Skin of body (tissue), 2 donors: Measurements from ENCODE around the gene WNT11. TPM values are rescaled to one million over a fixed set of nuclear protein-coding genes. Genes with fewer than 3 reads are reported as not detected.

ENCODE experiments used
- DNase-seq: peaks from one replicate; lab custom pipeline; 2025; lab: John Stamatoyannopoulos, UW
- total RNA-seq: library from RNA; depleted of rRNA; stranded (reverse); fragments of >200 nt; gene quantifications from one replicate; pipeline ENCODE4 v1.2.3, GENCODE V29; 2014

WNT11 gene
- 33.0 TPM for total RNA-seq

DNA sequence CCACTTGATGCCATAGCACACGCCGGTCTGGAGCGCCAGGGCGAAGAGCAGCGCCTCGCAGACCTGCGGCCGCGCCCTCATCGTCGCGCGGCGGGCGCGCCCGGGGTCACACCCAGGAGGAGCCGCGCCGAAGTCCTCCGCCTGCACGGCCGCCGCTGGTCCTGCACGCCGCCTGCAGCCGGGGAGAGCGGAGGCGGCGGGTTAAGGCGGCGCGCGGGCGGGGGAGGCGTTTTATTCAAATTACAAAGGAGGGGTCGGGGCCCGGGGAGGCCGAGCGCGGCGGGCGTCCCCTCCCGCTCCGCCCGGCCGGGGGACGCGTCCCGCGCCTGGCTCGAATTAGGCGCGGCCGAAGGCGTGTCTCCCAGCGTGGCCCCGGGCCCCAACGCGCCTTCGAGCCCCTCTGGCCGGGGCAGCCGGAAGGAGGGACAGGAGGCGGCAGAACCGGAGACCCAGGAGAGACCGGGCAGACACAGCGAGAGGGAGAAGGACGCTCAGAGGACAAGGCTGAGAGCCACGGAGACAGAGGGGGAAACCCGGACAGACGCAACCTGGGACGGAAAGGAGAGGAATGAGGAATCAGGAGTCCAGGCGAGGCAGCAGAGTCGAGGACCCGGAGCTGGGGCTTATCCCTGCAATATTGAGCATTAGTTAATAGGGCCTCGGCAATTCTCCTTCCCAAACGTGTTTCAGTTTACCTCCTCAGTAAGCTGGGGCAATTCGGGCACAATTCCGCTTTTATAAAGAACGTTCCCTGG, at the start of gene WNT11:
TSS of gene WNT11 (minus strand) at position 176 of the 755 bp plus-strand sequence. CDS start at position 81, 95 bp downstream.
- DNase-seq, result no peak

DNA sequence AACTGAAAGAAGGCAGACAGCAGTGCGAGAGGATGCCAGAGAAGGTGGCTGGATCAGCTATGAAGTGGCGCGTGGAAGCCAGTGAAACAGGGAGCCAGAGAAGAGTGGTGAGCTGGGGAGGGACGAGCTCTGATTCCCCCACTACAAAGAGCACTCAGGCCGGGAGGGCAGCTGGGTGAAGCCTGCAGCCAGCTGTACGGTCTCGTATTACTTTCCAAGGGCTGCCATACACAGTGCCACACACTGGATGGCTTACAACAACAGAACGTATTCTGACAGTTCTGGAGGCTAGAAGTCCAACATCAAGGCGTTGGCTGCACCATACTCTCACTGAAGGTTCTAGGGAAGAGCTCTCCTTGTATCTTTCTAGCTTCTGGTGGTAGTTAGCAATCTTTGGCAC, 47.1 kb upstream of the WNT11 start:
- DNase-seq, result no peak

DNA sequence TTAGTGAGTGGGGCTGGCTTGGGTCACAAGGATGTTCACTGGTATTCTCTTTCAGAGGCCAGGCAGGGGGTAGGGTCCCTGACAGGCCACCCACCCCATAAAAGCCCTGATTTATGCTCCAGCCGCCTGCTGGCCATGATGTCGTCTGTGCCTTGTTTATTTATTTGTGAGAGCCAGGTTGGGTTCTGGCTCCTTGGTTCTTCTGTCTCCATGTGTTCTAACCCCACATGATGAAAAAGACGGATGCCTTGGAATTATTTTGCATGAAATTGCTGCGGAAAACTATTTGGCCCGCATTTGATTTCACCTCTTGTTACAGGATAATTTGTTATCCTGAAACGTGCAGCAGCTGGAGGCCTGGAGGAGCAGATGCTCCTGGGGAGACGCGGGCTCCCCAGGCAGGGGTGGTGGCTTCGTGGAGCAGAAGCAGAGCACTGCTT, 46.3 kb upstream of the WNT11 start:
- DNase-seq, result no peak

DNA sequence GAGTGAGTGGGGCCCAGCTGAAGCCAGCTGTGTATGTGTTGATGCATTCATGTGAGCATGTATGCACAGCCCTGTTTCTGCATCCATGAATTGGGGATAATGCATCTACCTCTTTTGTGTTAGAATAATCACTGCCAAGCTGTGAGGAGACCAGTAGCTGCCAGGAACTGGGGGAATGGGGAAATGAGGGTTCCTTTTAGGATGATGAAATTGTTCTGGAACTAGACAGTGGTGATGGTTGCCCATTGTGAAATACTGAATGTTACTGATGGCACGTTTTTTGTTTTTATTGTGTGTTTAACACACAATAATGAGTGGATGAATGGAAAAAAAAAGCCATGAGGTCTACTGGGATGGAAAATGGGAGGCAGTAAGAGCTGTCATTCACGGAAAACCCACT, 45.3 kb upstream of the WNT11 start:
- DNase-seq, result no peak

DNA sequence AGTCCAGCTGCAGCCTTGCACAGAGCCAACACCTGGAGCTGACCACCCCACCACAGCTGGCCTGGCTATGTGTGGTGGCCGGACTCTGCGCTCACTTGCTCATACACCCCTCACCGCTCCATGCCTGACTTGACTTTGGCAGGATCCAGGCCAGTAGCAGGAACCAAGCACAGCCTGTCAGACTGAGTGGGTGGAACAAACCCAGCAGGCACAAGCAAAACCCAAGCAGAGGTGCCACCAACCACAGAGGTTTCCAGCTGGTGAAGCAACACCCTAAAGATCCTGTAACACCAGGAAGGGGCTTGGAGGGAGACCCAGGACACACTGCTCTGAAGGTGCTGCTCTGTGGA, 44.9 kb upstream of the WNT11 start:
- DNase-seq, result no peak

DNA sequence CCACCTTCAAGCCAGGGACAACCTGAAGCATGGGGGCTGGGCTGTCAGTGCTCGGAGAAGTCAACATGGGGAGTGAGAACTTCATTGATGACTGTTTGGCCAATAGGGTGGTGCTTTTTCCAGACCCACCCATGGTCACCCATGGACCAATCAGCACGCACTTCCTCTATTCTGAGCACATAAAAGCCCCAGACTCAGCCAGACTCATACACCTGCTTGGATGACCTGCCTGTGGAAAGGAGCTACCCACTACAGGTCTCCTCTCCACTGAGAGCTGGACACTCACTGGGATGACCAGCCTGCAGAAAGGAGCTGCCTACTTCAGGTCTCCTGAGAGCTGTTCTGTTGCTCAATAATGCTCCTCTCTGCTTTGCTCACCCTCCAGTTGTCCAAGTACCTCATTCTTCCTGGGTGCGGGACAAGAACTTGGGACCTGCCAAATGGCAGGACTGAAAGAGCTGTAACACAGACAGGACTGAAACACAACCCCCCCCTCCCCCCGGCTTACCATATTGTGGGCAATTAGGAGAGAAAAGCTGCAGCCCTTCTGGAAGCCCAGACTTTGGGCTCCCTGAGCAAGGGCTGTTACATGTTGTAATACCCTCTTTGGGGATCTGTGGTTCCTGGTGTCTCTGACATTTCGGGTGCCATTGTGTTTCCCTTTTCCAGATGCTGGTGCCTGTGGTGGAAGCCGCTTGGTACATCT, 44.4 kb upstream of the WNT11 start:
- DNase-seq, result no peak

DNA sequence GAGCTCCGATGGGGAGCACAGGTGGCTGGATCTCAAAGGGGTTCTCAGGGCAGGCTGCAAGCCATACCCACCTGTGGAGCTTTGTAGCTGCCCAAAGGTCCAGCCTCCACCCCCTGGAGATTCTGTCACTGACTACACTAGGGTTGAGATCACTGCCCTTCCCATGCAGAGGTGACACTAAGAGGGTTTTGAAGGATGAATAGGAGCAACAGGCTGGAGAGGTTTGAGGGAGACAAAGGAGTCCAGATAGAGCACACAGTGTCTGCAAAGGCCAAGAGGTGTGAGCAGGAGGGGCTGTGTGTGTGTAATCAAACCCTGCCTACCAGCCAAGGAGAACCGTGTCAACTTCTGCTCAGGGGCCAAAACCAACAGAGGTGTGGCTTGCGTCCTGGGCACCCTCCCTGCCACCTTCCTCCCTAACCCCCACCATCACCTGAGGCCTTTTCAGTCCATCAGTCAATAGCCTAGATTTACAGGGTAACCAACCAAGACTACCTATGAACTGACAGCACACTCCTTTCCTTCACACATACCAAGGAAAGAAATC, 43.0 kb upstream of the WNT11 start:
- no peak for DNase-seq

DNA sequence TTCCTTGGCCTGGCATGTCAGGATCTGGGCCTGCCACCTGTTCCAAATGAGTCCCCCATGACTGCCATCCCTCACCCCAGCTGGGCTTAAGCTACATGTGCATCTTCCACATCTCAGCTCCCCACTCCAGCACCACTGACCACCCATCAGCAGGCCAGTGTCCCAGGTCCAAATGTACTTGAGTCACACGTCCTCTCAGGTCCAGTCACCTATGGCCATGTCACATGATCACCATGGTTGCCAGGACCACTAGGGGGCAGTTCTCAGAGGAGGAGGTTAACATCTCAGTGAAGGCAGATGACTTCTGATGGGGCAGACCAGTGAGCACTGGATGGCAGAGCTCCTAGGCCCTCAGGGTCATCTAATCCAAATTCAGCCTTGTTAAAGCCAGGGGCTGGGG, 41.9 kb upstream of the WNT11 start:
- no peak for DNase-seq

DNA sequence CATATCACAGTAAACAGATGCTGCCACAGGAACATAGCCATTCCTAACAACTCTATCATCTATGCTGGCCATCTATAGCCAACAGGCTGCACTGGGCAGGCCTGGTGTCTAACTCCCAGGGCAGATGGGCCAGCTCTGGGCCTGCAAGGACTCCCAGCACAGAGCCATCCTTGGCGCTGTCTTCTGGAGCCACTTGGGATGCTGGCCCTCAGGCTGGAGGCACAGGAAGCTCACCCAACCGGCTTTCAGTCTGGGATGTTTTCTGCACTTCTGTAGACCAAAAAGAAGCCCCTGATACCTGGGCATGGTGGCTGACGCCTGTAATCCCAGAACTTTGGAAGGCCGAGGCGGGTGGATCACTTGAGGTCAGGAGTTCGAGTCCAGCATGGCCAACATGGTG, 40.8 kb upstream of the WNT11 start:
- DNase-seq, result no peak

DNA sequence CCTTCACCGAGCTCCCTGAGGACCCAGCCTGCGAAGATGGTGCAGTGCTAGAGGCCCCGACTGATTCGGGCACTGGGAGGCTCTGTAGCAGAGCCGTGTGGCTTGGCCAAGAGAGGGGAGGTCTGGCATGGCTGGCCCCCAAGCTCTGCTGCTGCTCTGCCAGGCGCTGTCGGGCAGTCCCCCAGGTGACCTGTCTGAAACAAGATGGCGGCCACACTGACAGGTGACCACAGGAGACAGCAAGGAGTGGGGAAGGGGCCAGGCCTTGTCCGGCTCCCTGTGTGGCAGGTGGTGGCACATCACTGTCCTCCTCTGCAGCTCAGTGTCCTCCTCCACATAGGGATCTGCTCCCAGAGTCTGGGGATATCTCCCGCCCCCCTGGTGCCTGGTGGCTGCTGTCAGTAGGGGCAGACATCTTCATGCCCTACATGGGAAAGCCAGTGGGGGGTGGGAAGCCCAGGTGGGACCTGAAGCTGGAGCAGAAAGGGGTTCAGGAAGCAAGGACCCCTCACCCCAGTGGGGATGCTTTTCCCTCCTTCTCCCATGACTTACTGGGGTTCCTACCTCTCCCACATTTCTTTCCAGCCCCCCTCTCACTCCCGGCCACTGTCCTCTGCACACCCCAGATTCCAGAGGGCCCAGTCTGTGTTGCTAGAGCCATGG, 40.1 kb upstream of the WNT11 start:
- DNase-seq, result no peak

DNA sequence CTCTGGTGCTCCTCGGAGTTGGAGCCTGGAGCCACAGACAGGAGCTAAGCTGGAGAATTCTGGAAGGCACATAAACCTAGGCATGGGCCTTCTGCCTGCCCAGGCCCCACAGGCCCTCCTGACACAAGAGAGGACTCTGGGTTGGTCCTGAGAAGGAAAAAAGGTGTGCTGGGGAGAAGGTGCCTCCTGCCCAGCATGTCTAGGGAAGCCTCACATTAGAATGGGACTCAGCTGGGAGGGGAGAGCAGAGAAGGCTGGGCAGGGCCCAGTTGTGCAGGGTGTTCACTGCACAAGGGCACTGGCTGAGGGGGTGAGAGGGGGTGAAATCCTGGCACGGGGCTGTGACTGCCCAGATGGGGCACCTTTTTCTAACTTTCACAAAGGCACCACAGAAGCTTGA, 39.4 kb upstream of the WNT11 start:
- DNase-seq, result no peak

DNA sequence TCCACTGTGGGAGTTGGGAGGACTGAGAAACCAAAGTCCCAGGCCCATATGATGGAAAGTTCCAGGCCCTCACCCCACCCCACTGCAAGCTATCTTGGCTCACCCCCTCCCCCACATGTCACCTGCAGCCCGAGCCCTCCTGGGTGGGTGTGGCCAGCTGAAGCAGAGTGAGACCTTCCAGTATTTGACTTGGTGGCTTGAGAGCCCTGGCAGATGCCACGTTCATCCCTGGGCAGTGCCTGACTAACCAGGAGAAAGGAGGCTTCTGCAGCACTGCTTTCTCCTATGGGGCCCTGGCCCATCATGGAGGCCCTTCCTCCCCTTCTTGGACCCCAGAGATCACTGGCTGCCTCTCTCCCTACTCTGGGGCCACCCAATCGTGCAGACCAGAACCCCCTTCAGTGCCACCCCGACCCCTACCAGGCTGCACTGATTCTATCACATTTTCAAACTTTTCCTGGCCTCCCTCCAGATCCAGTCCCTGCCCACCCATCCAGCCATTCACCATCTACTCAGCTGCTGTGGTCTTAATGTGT, 38.1 kb upstream of the WNT11 start:
- no peak for DNase-seq

DNA sequence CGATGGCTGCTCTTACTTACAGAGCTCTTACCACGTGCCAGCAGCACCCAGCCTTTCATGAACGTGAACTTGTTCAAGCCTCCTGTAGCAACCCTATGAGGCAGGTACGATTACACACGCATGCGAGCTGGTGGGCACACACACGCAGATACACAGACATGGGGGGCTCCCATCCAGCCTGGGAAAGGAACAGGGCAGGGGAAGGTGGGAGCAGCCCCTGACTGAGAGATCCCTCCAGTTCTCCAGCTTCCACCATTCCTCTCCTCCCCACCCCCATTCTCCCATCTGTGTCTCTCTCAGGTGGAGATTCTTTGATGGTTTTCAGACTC, 37.6 kb upstream of the WNT11 start:
- DNase-seq, result no peak

DNA sequence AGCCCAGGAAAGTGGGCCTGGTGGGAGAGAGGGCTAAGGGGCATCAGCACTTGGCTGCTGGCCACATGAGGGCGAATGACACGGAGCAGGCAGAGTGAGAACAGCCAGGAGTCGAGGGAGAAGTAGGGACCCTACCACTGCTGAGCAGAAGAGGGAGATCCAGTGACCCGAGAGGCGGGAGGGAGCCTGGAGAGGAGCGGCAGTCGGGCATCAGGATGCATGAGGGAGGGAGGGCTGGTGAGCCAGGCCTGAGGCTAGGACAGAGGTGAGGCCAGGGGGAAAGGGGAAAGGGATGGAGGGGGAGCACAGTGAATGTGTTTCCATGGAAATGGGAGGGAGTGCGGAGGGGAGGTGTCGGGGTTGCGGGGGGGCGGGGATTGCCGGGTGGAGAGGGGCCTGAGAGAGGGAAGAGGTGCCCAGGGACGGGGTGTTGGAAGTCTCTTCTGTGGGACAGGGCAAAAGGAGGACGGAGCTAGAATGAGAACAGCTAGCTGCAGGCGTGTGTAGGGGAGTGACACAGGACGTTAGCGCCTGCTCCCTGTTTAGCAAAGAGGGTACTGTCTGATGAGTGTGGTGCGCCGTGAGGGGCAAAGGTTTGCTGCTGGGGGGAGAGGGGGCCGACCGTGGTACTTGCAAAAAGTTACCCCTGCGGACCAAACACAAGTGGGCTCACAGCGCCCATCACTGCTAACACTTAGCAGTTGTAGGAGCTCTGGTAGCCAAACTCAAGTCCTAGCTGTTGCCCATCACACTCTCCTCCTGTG, 37.1 kb upstream of the WNT11 start:
- no peak for DNase-seq

DNA sequence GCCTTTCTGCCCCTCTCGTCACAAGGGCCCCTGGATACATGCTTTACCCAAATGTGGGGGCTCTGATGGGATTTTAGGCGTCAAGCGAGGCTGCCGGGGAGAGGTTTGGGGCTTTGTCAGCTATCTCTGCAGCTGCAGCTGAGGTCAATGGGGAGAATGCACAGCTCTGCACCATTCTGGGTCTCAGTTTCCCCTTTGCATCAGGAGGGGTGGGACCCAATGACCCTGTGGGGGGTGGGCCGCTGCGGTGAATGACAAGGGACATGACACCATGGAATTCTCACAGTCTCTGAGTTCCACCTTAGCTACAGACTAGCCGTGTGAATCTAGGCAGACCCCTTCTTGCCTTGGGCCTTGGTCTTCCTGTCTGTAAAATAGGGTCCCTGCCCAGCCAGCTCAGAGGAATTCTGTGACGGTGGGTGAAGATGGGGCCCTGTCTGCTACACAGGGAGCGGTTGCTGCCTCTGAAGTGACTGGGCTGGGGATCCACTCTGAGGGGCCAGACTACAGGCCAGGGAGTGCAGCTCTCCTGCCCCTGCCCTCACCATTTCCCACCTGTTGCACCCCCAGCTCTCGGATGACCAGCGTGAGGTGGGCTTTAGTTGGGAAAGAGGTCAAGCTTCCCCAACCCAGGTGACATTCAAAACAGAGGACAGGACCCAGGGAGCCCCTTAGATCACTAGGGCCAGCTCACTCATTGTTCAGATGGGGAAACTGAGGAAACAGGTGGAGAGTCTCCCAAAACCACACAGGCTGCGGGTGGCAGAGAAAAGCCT, 35.9 kb upstream of the WNT11 start:
- no peak for DNase-seq

DNA sequence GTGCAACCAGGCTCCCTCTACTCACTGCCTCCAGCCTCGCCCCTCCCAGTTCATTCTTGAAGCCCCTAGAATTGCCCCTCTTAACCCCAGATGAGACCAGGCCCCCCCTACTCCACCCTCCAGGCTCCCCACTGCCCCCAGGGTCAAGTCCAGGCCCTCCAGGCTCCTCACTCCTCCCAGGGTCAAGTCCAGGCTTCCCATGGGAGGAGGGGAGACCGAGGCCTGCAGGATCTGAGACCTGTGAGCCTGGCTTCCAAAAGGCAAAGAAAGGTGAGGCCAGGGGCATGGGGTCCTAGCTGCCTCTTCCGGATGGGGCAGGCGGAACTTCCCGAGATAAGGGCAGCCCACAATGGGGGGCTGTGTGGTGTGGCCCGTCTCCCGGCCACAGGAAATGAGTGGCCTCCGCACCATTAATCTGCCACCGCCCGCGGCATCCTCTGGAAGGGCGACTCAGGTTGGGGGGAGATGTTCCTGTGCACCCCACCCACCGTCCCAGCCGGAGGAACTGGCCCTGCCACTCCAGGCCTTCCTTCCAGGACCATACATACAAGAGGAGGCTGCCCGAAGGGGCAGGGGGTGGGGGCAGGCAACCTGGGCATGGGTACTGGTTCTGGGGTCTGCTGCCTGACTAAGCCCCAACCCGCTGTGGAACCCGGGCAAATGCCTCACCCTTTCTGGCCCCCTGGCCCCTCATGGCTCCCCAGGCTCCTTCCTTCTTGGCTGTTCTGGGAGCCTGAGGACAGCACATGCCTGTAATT, 35.1 kb upstream of the WNT11 start:
- no peak for DNase-seq

DNA sequence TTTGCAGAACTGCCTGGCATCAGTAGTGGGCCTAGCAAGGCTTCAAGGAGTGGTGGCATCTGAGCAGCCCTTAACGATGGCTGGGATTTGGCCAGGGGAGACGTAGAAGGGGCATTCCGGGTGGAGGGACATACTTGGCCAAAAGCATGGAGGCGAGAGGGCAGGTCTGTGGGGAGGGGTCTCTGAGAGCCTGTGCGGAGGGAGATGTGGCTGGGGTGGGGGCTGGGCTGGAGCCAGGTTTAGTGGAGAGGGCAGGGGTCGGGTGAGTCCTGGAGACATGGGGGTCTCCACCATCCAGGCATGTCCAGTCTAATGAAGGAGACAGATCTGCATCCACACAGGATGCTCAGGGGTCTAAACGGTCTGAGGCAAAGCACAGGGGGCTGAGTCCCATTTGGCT, 34.4 kb upstream of the WNT11 start:
- no peak for DNase-seq

DNA sequence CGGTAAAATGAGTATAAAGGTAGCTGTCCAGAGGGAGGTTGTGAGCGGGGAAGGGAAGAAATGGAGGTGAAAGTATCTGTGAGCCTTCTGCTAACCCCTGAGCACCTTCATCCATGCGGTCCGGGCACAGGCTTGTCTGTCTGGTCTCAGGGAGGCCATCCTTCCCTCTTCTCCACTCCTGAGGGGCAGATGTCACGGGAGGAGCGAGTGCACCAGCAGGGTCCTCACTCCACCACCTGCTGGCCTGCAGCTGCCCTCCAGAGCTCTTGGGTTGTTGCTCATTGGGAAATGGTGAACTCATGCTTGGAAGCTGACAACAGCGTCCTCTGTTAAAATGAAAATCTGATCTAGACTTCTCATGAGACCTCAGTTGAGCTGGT, 33.8 kb upstream of the WNT11 start:
- no peak for DNase-seq

DNA sequence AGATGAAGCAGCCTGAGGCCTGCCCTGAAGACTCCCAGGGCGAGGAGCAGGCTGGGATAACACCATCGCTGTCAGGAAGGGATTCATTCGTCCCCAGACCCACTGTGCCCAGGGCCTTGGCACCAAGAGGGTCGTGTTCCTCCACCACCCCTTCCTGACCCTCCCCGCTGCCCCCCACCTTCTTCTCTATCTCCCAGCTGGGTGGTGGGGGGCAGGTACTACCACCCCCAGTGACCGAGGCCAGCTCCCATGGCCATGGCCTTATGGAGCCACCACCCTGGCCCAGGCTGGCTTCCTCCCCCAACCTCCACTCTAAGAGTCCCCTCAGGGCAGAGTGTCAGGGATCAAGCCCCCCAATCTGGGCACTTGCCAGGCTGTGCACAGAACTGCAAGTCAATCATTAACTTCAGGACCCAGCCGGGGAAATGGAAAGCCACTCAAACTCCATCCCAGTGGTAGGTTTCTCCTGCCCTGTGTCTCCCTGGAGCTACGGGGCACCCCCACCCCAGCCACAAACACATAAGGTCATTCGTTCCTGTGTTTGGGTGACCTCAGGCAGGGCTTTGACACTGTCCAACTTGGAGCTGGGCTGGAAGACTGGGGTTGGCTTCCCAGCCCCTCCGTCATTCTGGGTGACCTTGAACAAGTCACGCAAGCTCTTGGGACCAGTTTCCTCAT, 33.3 kb upstream of the WNT11 start:
- DNase-seq, result no peak
